OCI-LY7 (cell line): ENCODE measurements around the gene SPOCK1.

Source experiments
- CTCF ChIP-seq: fragments of 200-600 bp; sonication (generic); conservative IDR thresholded peaks from 2 replicates; pipeline ENCODE4 v1.5.1; 2014; ENCODE audit warnings: mild to moderate bottlenecking, antibody characterized with exemption, low read length, moderate library complexity, mixed read lengths
- EZH2phosphoT487 ChIP-seq: fragments of 200-600 bp; sonication (generic); IDR thresholded peaks from 2 replicates; pipeline ENCODE4 v1.6.1; 2018; ENCODE audit warnings: low read depth, borderline replicate concordance, mild to moderate bottlenecking, mixed run types, antibody characterized with exemption, low read length, moderate library complexity, mixed read lengths

- peak; percentile 42; the same call in 1 of the 2 replicates for TF ChIP-seq CTCF
- TF ChIP-seq EZH2phosphoT487: no peak
Measured at GRCh38 chr5:137016783-137017324, 482.3 kb downstream of the SPOCK1 start.
